ENCODE results near the gene LMF1.

- TF ChIP-seq REST (IDR thresholded peaks at IDR 0.05; ENCODE audit: insufficient read depth in 1 of 2, low read depth in 2 of 2, low read length in 2 of 2) = no peak
- no peak for TF ChIP-seq POLR2AphosphoS5 (IDR thresholded peaks at IDR 0.05; ENCODE audit: low read depth, low read length)
- TF ChIP-seq SIN3A (IDR thresholded peaks at IDR 0.05; ENCODE audit: borderline replicate concordance, insufficient read depth, low read length) = no peak
- no peak for TF ChIP-seq TAF1 (IDR thresholded peaks at IDR 0.05; ENCODE audit: borderline replicate concordance, insufficient read depth, low read length)
Measured at GRCh38 chr16:966035-966434, 4.7 kb downstream of the LMF1 start.

All from PFSK-1 (cell line).